Fibroblast of lung (primary cell): ENCODE data around the gene P2RY6. TPM values are rescaled to one million over a fixed set of nuclear protein-coding genes. Genes with fewer than 3 reads are reported as not detected.
A peak's percentile ranks its signal among the peaks of the same experiment; 100 is the strongest.

Experiments used
- DNase-seq, 2 donors: peaks; one replicate each; pipeline versions ENCODE4 v3.0.0 to v3.0.0-alpha.2; 2010; ENCODE audit warnings: low read depth in 2 of 2
- H2AFZ ChIP-seq: 2 replicates; pipeline ENCODE4 v1.5.1; 2012; ENCODE audit warnings: low read length, control low read depth, inconsistent platforms
- H3K27ac ChIP-seq: 2 replicates; pipeline ENCODE4 v1.5.1; 2011; ENCODE audit warnings: low read length, control low read depth; ENCODE audit not compliant: insufficient read depth
- H3K27me3 ChIP-seq: 2 replicates; pipeline ENCODE4 v1.5.1; 2011; ENCODE audit warnings: mild to moderate bottlenecking, low read length; ENCODE audit not compliant: control insufficient read depth, insufficient read depth
- H3K36me3 ChIP-seq: 2 replicates; pipeline ENCODE4 v1.5.1; 2011; ENCODE audit warnings: low read length; ENCODE audit not compliant: control insufficient read depth, insufficient read depth
- H3K4me1 ChIP-seq: 2 replicates; pipeline ENCODE4 v1.5.1; 2011; ENCODE audit warnings: low read length; ENCODE audit not compliant: control insufficient read depth, insufficient read depth; ENCODE audit errors: extremely low read depth
- H3K4me2 ChIP-seq: 2 replicates; pipeline ENCODE4 v1.5.1; 2011; ENCODE audit warnings: low read length, control low read depth; ENCODE audit not compliant: insufficient read depth; ENCODE audit errors: extremely low read depth
- H3K4me3 ChIP-seq, 4 experiments: fragments of 200-600 bp in 1 of 4; sonication (generic) in 1 of 4; replicated peaks in 1 of 4; 2 replicates each; pipeline ENCODE4 v1.5.1; 2011 to 2016; ENCODE audit warnings: low read length in 4 of 4, low read depth in 3 of 4, mild to moderate bottlenecking in 3 of 4, control low read depth in 2 of 4, inconsistent platforms in 1 of 4, mixed read lengths in 1 of 4; ENCODE audit not compliant: insufficient read depth in 1 of 4; ENCODE audit errors: control extremely low read depth in 1 of 4
- H3K79me2 ChIP-seq: 2 replicates; pipeline ENCODE4 v1.5.1; 2012; ENCODE audit warnings: mild to moderate bottlenecking, low read length, inconsistent platforms; ENCODE audit not compliant: control insufficient read depth, insufficient read depth
- H3K9ac ChIP-seq: 2 replicates; pipeline ENCODE4 v1.5.1; 2011; ENCODE audit warnings: mild to moderate bottlenecking, low read length, control low read depth; ENCODE audit not compliant: insufficient read depth
- H3K9me3 ChIP-seq: 2 replicates; pipeline ENCODE4 v1.5.1; 2012; ENCODE audit warnings: low read depth, low read length; ENCODE audit not compliant: control insufficient read depth, insufficient read depth
- H4K20me1 ChIP-seq: 2 replicates; pipeline ENCODE4 v1.5.1; 2011; ENCODE audit warnings: low read length; ENCODE audit not compliant: control insufficient read depth, insufficient read depth; ENCODE audit errors: extremely low read depth
- CTCF ChIP-seq, 2 donors: IDR thresholded peaks in 1 of 2; conservative IDR thresholded peaks in 1 of 2; 1 replicate in 1 of 2; 2 replicates in 1 of 2; pipeline ENCODE4 v1.5.1; 2011 to 2012; ENCODE audit warnings: low read length in 2 of 2, control low read depth in 1 of 2, inconsistent platforms in 1 of 2, low read depth in 1 of 2, mild to moderate bottlenecking in 1 of 2
- EZH2 ChIP-seq: IDR thresholded peaks from 2 replicates; pipeline ENCODE4 v1.5.1; 2012; ENCODE audit warnings: low read length, control low read depth, mild to moderate bottlenecking; ENCODE audit errors: missing control alignments
- polyA plus RNA-seq, 2 donors: library from polyadenylated mRNA; depleted of rRNA in 1 of 2; stranded (reverse) in 1 of 2; unstranded in 1 of 2; fragments of >200 nt; gene quantifications; 2 replicates each; pipeline ENCODE4 v1.2.1, GENCODE V29; 2011 to 2012; ENCODE audit warnings: missing spikeins in 1 of 2
- total RNA-seq: library from RNA; depleted of rRNA; stranded (reverse); fragments of >200 nt; gene quantifications from 2 replicates; pipeline ENCODE4 v1.2.1, GENCODE V29; 2014

The P2RY6 gene
- total and polyA plus RNA-seq, 2 donors (not counting 1 experiment from before 2014, with no cell fraction given) = 0.12 to 0.33 TPM

DNA sequence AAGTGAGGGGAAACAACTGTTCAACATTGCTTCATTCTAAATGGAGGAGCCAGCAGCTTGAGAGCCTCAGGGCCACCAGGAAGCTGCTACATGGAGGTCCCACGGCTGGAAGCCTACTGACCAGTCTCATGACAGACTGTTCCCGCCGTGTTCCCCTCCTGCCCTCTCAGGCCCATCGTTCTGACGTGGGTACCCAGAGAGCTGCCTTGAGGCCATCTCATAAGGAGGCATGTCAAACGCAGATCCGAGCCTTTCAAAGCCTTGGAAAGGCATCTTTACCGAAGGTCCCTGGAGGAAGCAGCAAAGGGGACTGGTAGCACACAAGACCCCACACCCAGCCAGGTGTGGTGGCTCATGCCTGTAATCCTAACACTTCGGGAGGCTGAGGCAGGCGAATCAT is 27.6 kb downstream of the P2RY6 start:
- DNase-seq = no peak
- H3K4me1 ChIP-seq = peaks cover 9% of the 10 kb centered on the region
- no peaks in the 10 kb centered on the region for H3K9me3 ChIP-seq

GRCh38 chr11:73306069-73306841 is 34.1 kb downstream of the P2RY6 start:
- H3K4me2 ChIP-seq = no peak overlapping the region
- TF ChIP-seq CTCF (conservative IDR thresholded peaks at IDR 0.05 in 1 of 2, IDR thresholded peaks at IDR 0.05 in 1 of 2; ENCODE audit: low read depth in 1 of 2, low read length in 2 of 2) (peak in 1 of 2 donors; percentile 6), EZH2 (no peak)
- H3K36me3 ChIP-seq = peaks cover 10% of the 10 kb centered on the region
- H3K4me1 ChIP-seq = peaks cover 11% of the 10 kb centered on the region
- no peaks in the 10 kb centered on the region for H3K27me3 ChIP-seq
- H4K20me1 ChIP-seq = no peaks in the 10 kb centered on the region
- no peak overlapping the region for H2AFZ ChIP-seq
- no peak for DNase-seq
- no peak overlapping the region for H3K27ac ChIP-seq
- peaks cover 20% of the 10 kb centered on the region for H3K79me2 ChIP-seq
- H3K9ac ChIP-seq = no peak overlapping the region
- H3K9me3 ChIP-seq = no peaks in the 10 kb centered on the region
- no peak overlapping the region for H3K4me3 ChIP-seq

More for the DNA sequence above, 27.6 kb downstream of the P2RY6 start:
- no peak overlapping the region for H3K27ac ChIP-seq
- H4K20me1 ChIP-seq = no peaks in the 10 kb centered on the region
- no peak overlapping the region for H3K9ac ChIP-seq
- no peaks in the 10 kb centered on the region for H3K79me2 ChIP-seq
- no peak overlapping the region for H3K4me2 ChIP-seq
- no peak for TF ChIP-seq CTCF (conservative IDR thresholded peaks at IDR 0.05 in 1 of 2, IDR thresholded peaks at IDR 0.05 in 1 of 2; ENCODE audit: low read depth in 1 of 2, low read length in 2 of 2)
- TF ChIP-seq EZH2 = no peak
- H3K27me3 ChIP-seq = no peaks in the 10 kb centered on the region
- no peak overlapping the region for H3K4me3 ChIP-seq
- no peaks in the 10 kb centered on the region for H3K36me3 ChIP-seq
- H2AFZ ChIP-seq = no peak overlapping the region

- Histone ChIP-seq H3K4me3 (peak overlapping the region; percentile 50 to 63 (median 56)), H3K9me3 (no peaks in the 10 kb centered on the region), H2AFZ (peak overlapping the region; percentile 91), H3K36me3 (peaks cover 13% of the 10 kb centered on the region), H3K9ac (peak overlapping the region; percentile 39), H3K27me3 (no peaks in the 10 kb centered on the region), H3K27ac (peak overlapping the region; percentile 75), H3K4me1 (peaks cover 11% of the 10 kb centered on the region), H3K79me2 (peaks cover 27% of the 10 kb centered on the region), H3K4me2 (peak overlapping the region; percentile 100), H4K20me1 (no peaks in the 10 kb centered on the region)
- TF ChIP-seq CTCF (conservative IDR thresholded peaks at IDR 0.05 in 1 of 2, IDR thresholded peaks at IDR 0.05 in 1 of 2; ENCODE audit: low read depth in 1 of 2, low read length in 2 of 2) = no peak
- no peak for TF ChIP-seq EZH2
- no peak for DNase-seq
These were observed 34.8 kb downstream of the P2RY6 start for GRCh38 chr11:73306977-73307322.
